HepG2 (cell line): ENCODE data around the gene HYOU1. TPM values are rescaled to one million over a fixed set of nuclear protein-coding genes. Genes with fewer than 3 reads are reported as not detected.

Experiments
- CBX5 ChIP-seq: sonication (generic); formaldehyde crosslinking; IDR thresholded peaks from 2 replicates; pipeline ENCODE4 v1.4.0; 2020; ENCODE audit warnings: missing genetic modification reagents, borderline replicate concordance
- CSRNP1 ChIP-seq: sonication (generic); formaldehyde crosslinking; IDR thresholded peaks from 2 replicates; pipeline ENCODE4 v1.8.1; 2023; ENCODE audit warnings: mild to moderate bottlenecking, missing genetic modification reagents
- FOXK1 ChIP-seq: sonication (generic); formaldehyde crosslinking; IDR thresholded peaks from 2 replicates; pipeline ENCODE4 v1.4.0; 2020; ENCODE audit warnings: low read depth, missing genetic modification reagents, borderline replicate concordance
- GABPA ChIP-seq, 2 experiments: IDR thresholded peaks; 2 replicates each; pipeline ENCODE4 v1.6.1; 2011 to 2016; ENCODE audit warnings: low read depth in 2 of 2, low read length in 1 of 2, missing biosample characterization in 1 of 2, missing genetic modification characterization in 1 of 2
- HNRNPLL ChIP-seq: fragments of 200-400 bp; formaldehyde crosslinking; IDR thresholded peaks from 2 replicates; pipeline ENCODE4 v1.6.1; 2017; ENCODE audit warnings: mild to moderate bottlenecking, low read depth, low read length; ENCODE audit not compliant: poor library complexity, severe bottlenecking
- HOXA3 ChIP-seq: sonication (generic); formaldehyde crosslinking; IDR thresholded peaks from 2 replicates; pipeline ENCODE4 v1.5.0; 2020; ENCODE audit warnings: missing genetic modification reagents
- KDM5A ChIP-seq: fragments of 200-600 bp; sonication (generic); IDR thresholded peaks from 2 replicates; pipeline ENCODE4 v1.7.0; 2018; ENCODE audit warnings: antibody characterized with exemption, mild to moderate bottlenecking, low read length, borderline replicate concordance
- KLF11 ChIP-seq: IDR thresholded peaks from 2 replicates; pipeline ENCODE4 v1.6.1; 2016; ENCODE audit warnings: missing compliant biosample characterization
- PHF20 ChIP-seq: sonication (generic); formaldehyde crosslinking; IDR thresholded peaks from 2 replicates; pipeline ENCODE4 v1.5.0; 2020; ENCODE audit warnings: mild to moderate bottlenecking, missing genetic modification reagents
- POLR2A ChIP-seq, 2 experiments: IDR thresholded peaks; 2 replicates each; pipeline ENCODE4 v1.6.1; 2011; ENCODE audit warnings: low read depth in 2 of 2, low read length in 2 of 2, mild to moderate bottlenecking in 1 of 2, moderate library complexity in 1 of 2; ENCODE audit not compliant: insufficient read depth in 1 of 2
- TAF1 ChIP-seq: sonication (generic); formaldehyde crosslinking; IDR thresholded peaks from 2 replicates; pipeline ENCODE4 v1.4.0; 2020; ENCODE audit warnings: missing genetic modification reagents
- TFDP2 ChIP-seq: sonication (generic); formaldehyde crosslinking; IDR thresholded peaks from 2 replicates; pipeline ENCODE4 v1.4.0; 2020; ENCODE audit warnings: missing genetic modification reagents
- ZBTB25 ChIP-seq: IDR thresholded peaks from 2 replicates; pipeline ENCODE4 v1.6.1; 2018; ENCODE audit warnings: missing genetic modification reagents
- ZBTB42 ChIP-seq: sonication (generic); formaldehyde crosslinking; IDR thresholded peaks from 2 replicates; pipeline ENCODE4 v1.5.0; 2020; ENCODE audit warnings: mild to moderate bottlenecking, missing genetic modification reagents
- ZNF350 ChIP-seq: sonication (generic); formaldehyde crosslinking; IDR thresholded peaks from 2 replicates; pipeline ENCODE4 v1.4.0; 2020; ENCODE audit warnings: mild to moderate bottlenecking, low read depth, missing genetic modification reagents, borderline replicate concordance
- ZNF431 ChIP-seq: sonication (generic); formaldehyde crosslinking; IDR thresholded peaks from 2 replicates; pipeline ENCODE4 v1.9.0; 2022; ENCODE audit warnings: missing genetic modification reagents, low read depth, mild to moderate bottlenecking, borderline replicate concordance
- ZNF44 ChIP-seq: sonication (generic); formaldehyde crosslinking; IDR thresholded peaks from 2 replicates; pipeline ENCODE4 v1.5.1; 2020; ENCODE audit warnings: mild to moderate bottlenecking, missing genetic modification reagents
- ZNF580 ChIP-seq: IDR thresholded peaks from 2 replicates; pipeline ENCODE4 v1.6.1; 2016; ENCODE audit warnings: low read depth, borderline replicate concordance
- ZNF598 ChIP-seq: sonication (generic); formaldehyde crosslinking; IDR thresholded peaks from 2 replicates; pipeline ENCODE4 v1.5.1; 2020; ENCODE audit warnings: mild to moderate bottlenecking, missing genetic modification reagents, borderline replicate concordance
- ZNF770 ChIP-seq: sonication (generic); formaldehyde crosslinking; IDR thresholded peaks from 2 replicates; pipeline ENCODE4 v1.5.0; 2020; ENCODE audit warnings: mild to moderate bottlenecking, missing genetic modification reagents
- ZNF784 ChIP-seq: sonication (generic); formaldehyde crosslinking; IDR thresholded peaks from 2 replicates; pipeline ENCODE4 v1.5.1; 2020; ENCODE audit warnings: missing genetic modification reagents, mild to moderate bottlenecking, borderline replicate concordance
- polyA plus RNA-seq, 8 experiments: library from polyadenylated mRNA; depleted of rRNA in 3 of 8; stranded (reverse) in 7 of 8; unstranded in 1 of 8; fragments of >200 nt; fragmentation: Illumina TruSeq in 4 of 8; extraction: Trizol in 4 of 8; gene quantifications; 2 replicates each; pipeline versions ENCODE4 v1.2.1 to v1.2.3, GENCODE V29; 2011 to 2016; ENCODE audit warnings: low read depth in 4 of 8, missing spikeins in 1 of 8, mixed read lengths in 1 of 8; ENCODE audit not compliant: insufficient read depth in 1 of 8
- total RNA-seq, 5 experiments: library from RNA; depleted of rRNA; stranded (reverse); fragments of >200 nt; fragmentation: Illumina TruSeq; extraction: Trizol; gene quantifications; 2 replicates each; pipeline ENCODE4 v1.2.3, GENCODE V29; 2016; ENCODE audit warnings: low read depth in 1 of 5

Gene HYOU1
- total and polyA plus RNA-seq, 2 of the 13 experiments (the other 11 are each of a cell fraction or from before 2014, with no cell fraction given), result 127 to 155 TPM

- TF ChIP-seq TFDP2 (CRISPR knock-in tag), result 0 out of 2 replicates have a peak, but pooled peaks have one; percentile 13
- TF ChIP-seq ZNF44 (CRISPR knock-in tag), result 0 out of 2 replicates have a peak, but pooled peaks have one; percentile 67
- peak; percentile 72 to 75 for TF ChIP-seq POLR2A (IDR thresholded peaks at IDR 0.05; ENCODE audit: insufficient read depth in 1 of 2, low read depth in 2 of 2, low read length in 2 of 2)
- TF ChIP-seq KDM5A, result peak; percentile 51; the same call in 1 of the 2 replicates
- 0 out of 2 replicates have a peak, but pooled peaks have one; percentile 43 for TF ChIP-seq ZNF350 (CRISPR knock-in tag)
- no peak for TF ChIP-seq ZBTB42
- TF ChIP-seq PHF20 (CRISPR knock-in tag), result peak; percentile 77
- TF ChIP-seq ZNF431 (CRISPR knock-in tag), result peak; percentile 27; the same call in 1 of the 2 replicates
- no peak for TF ChIP-seq KLF11 (CRISPR knock-in tag)
- peak; percentile 79 for TF ChIP-seq HOXA3
- TF ChIP-seq ZNF580, result no peak
- no peak for TF ChIP-seq ZNF598 (CRISPR knock-in tag)
- TF ChIP-seq FOXK1 (CRISPR knock-in tag), result peak; percentile 31; the same call in 1 of the 2 replicates
- TF ChIP-seq CBX5, result peak; percentile 78; the same call in 1 of the 2 replicates
- peak; percentile 56 for TF ChIP-seq GABPA (IDR thresholded peaks at IDR 0.05; ENCODE audit: low read depth, low read length)
- TF ChIP-seq GABPA (CRISPR knock-in tag; IDR thresholded peaks at IDR 0.05; ENCODE audit: low read depth), result peak; percentile 85
- TF ChIP-seq HNRNPLL, result peak; percentile 82
- no peak for TF ChIP-seq ZNF784 (CRISPR knock-in tag)
- peak; percentile 79; the same call in 1 of the 2 replicates for TF ChIP-seq CSRNP1
- peak; percentile 99 for TF ChIP-seq ZBTB25
- 0 out of 2 replicates have a peak, but pooled peaks have one; percentile 13 for TF ChIP-seq ZNF770
- peak; percentile 67; the same call in 1 of the 2 replicates for TF ChIP-seq TAF1 (CRISPR knock-in tag)
Measured at GRCh38 chr11:119057000-119057769, at the start of gene HYOU1 (continued).
